SK-N-SH treated with all-trans-retinoic acid at 6 μM for 48 hours (cell line): ENCODE data around the gene LILRB3.

Source experiments
- ARNTL ChIP-seq: fragments of 450-650 bp; formaldehyde crosslinking; IDR thresholded peaks from 2 replicates; pipeline ENCODE4 v1.5.0; 2020; ENCODE audit warnings: low read depth, mild to moderate bottlenecking, moderate library complexity, borderline replicate concordance
- CREB5 ChIP-seq: fragments of 250-450 bp; sonication (Bioruptor Pico); IDR thresholded peaks from 2 replicates; pipeline ENCODE4 v1.5.1; 2020; ENCODE audit warnings: low read depth, mild to moderate bottlenecking, moderate library complexity
- OSR1 ChIP-seq: fragments of 250-450 bp; sonication (Bioruptor Pico); IDR thresholded peaks from 2 replicates; pipeline ENCODE4 v1.8.0; 2022; ENCODE audit warnings: moderate library complexity, mild to moderate bottlenecking, inconsistent platforms
- PATZ1 ChIP-seq: fragments of 250-450 bp; sonication (Bioruptor Pico); IDR thresholded peaks from 2 replicates; pipeline ENCODE4 v1.8.0; 2020; ENCODE audit warnings: mild to moderate bottlenecking, moderate library complexity, borderline replicate concordance
- POU6F1 ChIP-seq: fragments of 250-450 bp; sonication (Bioruptor Pico); IDR thresholded peaks from 2 replicates; pipeline ENCODE4 v1.8.0; 2021; ENCODE audit warnings: low read depth, mild to moderate bottlenecking, moderate library complexity, borderline replicate concordance
- PPARA ChIP-seq: fragments of 250-450 bp; sonication (Bioruptor Pico); IDR thresholded peaks from 2 replicates; pipeline ENCODE4 v1.5.0; 2020; ENCODE audit warnings: mild to moderate bottlenecking, borderline replicate concordance
- RARB ChIP-seq: fragments of 250-450 bp; sonication (Bioruptor Pico); IDR thresholded peaks from 2 replicates; pipeline ENCODE4 v1.8.0; 2021; ENCODE audit warnings: mild to moderate bottlenecking, moderate library complexity
- ZFP3 ChIP-seq: fragments of 250-450 bp; sonication (Bioruptor Pico); IDR thresholded peaks from 2 replicates; pipeline ENCODE4 v1.5.0; 2020; ENCODE audit warnings: mild to moderate bottlenecking, moderate library complexity
- ZNF565 ChIP-seq: fragments of 450-650 bp; formaldehyde crosslinking; conservative IDR thresholded peaks from 2 replicates; pipeline ENCODE4 v1.5.0; 2020; ENCODE audit warnings: low read depth, mild to moderate bottlenecking, moderate library complexity
- ZNF70 ChIP-seq: fragments of 450-650 bp; formaldehyde crosslinking; IDR thresholded peaks from 2 replicates; pipeline ENCODE4 v1.5.0; 2020; ENCODE audit warnings: mild to moderate bottlenecking, moderate library complexity

GRCh38 chr19:54247106-54247930, 24.5 kb upstream of the LILRB3 start:
- TF ChIP-seq PATZ1 (no peak), PPARA (CRISPR knock-in tag) (no peak), OSR1 (CRISPR knock-in tag) (no peak), ZNF565 (no peak), ARNTL (no peak), ZNF70 (no peak), CREB5 (no peak), ZFP3 (CRISPR knock-in tag) (no peak), POU6F1 (CRISPR knock-in tag) (no peak), RARB (CRISPR knock-in tag) (no peak)
